A375 (cell line): ENCODE data around the gene EPSTI1. TPM values are rescaled to one million over a fixed set of nuclear protein-coding genes. Genes with fewer than 3 reads are reported as not detected.

Experiments
- total RNA-seq: library from RNA; depleted of rRNA; stranded (reverse); fragments of >200 nt; shearing (Covaris generic); gene quantifications from 2 replicates; pipeline ENCODE4 v1.2.3, GENCODE V29; 2014; rRNA removed

EPSTI1 gene, protein sequence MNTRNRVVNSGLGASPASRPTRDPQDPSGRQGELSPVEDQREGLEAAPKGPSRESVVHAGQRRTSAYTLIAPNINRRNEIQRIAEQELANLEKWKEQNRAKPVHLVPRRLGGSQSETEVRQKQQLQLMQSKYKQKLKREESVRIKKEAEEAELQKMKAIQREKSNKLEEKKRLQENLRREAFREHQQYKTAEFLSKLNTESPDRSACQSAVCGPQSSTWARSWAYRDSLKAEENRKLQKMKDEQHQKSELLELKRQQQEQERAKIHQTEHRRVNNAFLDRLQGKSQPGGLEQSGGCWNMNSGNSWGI
- 0.72 TPM in 1 of 2 replicates, not detected in the other for total RNA-seq

DNA sequence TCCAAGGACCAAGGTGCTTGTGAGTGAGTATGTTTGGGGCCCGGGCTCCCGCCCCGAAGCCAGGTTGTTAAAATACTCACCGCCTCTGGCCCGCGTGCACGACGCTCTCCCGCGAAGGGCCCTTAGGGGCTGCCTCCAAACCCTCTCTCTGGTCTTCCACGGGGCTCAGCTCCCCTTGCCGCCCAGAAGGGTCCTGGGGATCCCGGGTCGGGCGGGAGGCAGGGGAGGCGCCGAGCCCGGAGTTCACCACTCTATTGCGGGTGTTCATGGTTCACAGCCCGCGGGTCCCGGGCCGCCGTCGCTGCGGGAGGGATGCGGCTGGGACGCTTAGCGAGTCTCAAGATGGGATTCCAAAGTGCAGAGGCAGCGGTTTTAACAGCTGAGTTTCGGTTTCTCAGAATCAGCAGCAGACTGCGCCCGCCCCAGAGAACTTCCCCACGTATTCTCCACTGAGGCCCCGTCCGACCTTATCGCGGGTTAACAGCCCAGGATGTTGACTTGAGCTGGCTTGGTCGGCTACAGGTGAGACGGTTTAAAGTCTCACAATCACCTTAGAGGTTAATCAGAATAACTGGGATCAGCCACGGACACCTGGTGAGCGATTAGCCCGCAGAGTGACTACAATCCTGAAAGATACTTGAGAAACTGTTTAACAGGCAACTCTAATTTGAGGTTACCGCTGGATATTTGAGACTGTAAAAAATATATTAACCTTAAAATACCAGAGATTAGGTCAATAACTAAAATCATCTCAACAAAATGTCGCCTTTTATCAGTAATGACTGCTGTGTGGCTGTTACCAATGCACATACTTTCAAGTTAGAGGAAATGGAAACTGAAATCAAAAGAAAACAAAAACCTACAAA lies at the start of gene EPSTI1:
EPSTI1 (minus strand) TSS at position 344 of the 866 bp plus-strand sequence; CDS start at position 268, 76 bp downstream.

DNA sequence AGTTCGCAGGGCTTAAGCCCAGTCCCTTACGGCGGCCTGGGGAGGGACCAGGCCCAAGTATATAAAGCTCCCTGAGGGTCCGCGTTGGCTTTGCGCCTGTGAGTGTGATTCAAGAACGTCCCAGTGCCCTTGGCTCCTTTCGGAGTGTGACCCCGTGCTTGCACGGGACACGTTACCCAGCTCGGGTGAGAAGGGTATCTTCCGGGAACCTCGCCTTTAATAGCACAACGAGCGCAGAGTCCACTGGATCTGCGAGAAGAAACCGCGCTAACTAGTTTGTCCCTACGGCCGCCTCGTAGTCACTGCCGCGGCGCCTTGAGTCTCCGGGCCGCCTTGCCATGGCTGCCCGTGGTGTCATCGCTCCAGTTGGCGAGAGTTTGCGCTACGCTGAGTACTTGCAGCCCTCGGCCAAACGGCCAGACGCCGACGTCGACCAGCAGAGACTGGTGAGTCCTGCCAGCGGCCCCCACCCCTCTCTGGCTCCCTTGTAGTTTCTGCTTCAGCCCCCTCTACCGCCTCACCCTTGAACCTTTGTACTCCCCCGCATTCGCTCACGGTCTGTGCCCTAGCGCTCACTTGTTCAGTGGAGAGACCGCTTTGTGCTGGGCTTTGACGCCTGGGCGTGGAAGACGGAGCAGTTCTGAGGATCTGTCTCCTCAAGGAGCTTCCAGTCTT lies 31.4 kb upstream of the EPSTI1 start, which contains the start of gene DNAJC15:
DNAJC15 (plus strand) TSS at position 298 of the 675 bp plus-strand sequence; CDS start at position 339, 41 bp downstream.

Other genes with a start within 250 kb of the EPSTI1 start
- not detected in 2 replicates for gene FAM216B, start 210.7 kb downstream of the EPSTI1 start, total RNA-seq
- gene DNAJC15, start 31.3 kb upstream of the EPSTI1 start, total RNA-seq, result 4.5 and 9.1 TPM in 2 replicates